ENCODE measurements around the gene CD63.

CD63 gene

DNA sequence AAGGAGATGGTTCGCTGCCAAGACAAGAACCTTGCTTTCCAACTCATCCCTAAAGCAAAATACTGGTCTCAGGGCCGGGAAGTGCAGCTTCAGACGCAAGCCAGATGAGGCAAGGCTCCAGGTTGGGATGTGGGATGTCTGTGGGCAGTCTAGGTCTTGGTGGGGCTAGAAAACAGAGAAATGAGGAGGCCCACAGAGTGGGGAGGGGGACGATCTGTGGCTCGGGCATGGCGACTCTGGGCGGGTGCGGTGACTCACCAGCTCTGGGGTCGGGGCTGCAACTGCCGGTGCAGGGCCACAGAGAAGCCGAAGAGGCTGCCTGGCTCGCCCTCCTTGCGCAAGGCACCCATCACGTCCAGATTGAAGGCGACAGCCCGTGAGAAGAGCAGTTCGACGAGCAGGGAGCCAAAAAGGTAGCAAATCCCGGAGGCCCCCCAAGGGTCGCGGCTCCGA is 21.6 kb downstream of the CD63 start:
- Histone ChIP-seq H3K4me3 (ENCODE audit: low read depth, low read length) (peak overlapping the region; percentile 48), H3K9me3 (ENCODE audit: control insufficient read depth, insufficient read depth, low read depth, low read length) (no peaks in the 10 kb centered on the region), H3K4me1 (ENCODE audit: control insufficient read depth, insufficient read depth, low read length) (no peaks in the 10 kb centered on the region; the same call in 1 of the 2 replicates), H3K36me3 (ENCODE audit: control insufficient read depth in 2 of 2, insufficient read depth in 1 of 2, low read length in 2 of 2) (no peaks in the 10 kb centered on the region), H3K27ac (ENCODE audit: extremely low read depth, low read depth, low read length) (no peak overlapping the region; the same call in 1 of the 2 replicates)
- CTCF ChIA-PET: interaction anchor here (0.6 to 3.5 kb wide), 6 partner anchors 10 to 50 kb away, joined by 3 to 21 read pairs (median 6); partner anchors contain the start of gene RDH5
- POLR2A ChIA-PET: interaction anchor here (0.6 to 2.4 kb wide), 7 partner anchors 13 to 267 kb away, joined by 3 to 12 read pairs (median 3); partner anchors contain the start of genes CD63, ORMDL2, RAB5B and SARNP
- TF ChIP-seq ZNF585B (tag by site-specific recombination; IDR thresholded peaks at IDR 0.05): no peak
- TF ChIP-seq ZNF670 (tag by site-specific recombination; IDR thresholded peaks at IDR 0.05; ENCODE audit: low read depth): no peak
- peak; percentile 40 for TF ChIP-seq SP7 (tag by site-specific recombination; IDR thresholded peaks at IDR 0.05)
- TF ChIP-seq ZNF221 (tag by site-specific recombination; IDR thresholded peaks at IDR 0.05; ENCODE audit: borderline replicate concordance): no peak
- 0 out of 2 replicates have a peak, but pooled peaks have one; percentile 21 for TF ChIP-seq ZNF639 (tag by site-specific recombination; IDR thresholded peaks at IDR 0.05)
- TF ChIP-seq PRDM10 (tag by site-specific recombination; IDR thresholded peaks at IDR 0.05): 0 out of 2 replicates have a peak, but pooled peaks have one; percentile 15
- TF ChIP-seq, protein P1, sequence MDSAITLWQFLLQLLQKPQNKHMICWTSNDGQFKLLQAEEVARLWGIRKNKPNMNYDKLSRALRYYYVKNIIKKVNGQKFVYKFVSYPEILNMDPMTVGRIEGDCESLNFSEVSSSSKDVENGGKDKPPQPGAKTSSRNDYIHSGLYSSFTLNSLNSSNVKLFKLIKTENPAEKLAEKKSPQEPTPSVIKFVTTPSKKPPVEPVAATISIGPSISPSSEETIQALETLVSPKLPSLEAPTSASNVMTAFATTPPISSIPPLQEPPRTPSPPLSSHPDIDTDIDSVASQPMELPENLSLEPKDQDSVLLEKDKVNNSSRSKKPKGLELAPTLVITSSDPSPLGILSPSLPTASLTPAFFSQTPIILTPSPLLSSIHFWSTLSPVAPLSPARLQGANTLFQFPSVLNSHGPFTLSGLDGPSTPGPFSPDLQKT (IDR thresholded peaks at IDR 0.05; ENCODE audit: borderline replicate concordance, low read depth, low read length): no peak
- peak; percentile 45; the same call in 1 of the 2 replicates for TF ChIP-seq ZBTB10 (tag by site-specific recombination; IDR thresholded peaks at IDR 0.05)
- TF ChIP-seq ZNF311 (tag by site-specific recombination; IDR thresholded peaks at IDR 0.05; ENCODE audit: borderline replicate concordance): no peak
- peak; percentile 59; the same call in 1 of the 2 replicates for TF ChIP-seq KLF17 (tag by site-specific recombination; IDR thresholded peaks at IDR 0.05)
- TF ChIP-seq ZBTB17 (tag by site-specific recombination; IDR thresholded peaks at IDR 0.05): peak; percentile 82
- TF ChIP-seq KLF16 (tag by site-specific recombination; IDR thresholded peaks at IDR 0.05): 0 out of 2 replicates have a peak, but pooled peaks have one; percentile 5
- no peak for TF ChIP-seq ZNF157 (tag by site-specific recombination; IDR thresholded peaks at IDR 0.05)
- TF ChIP-seq ZNF324 (tag by site-specific recombination; IDR thresholded peaks at IDR 0.05): no peak
- TF ChIP-seq, protein P2, sequence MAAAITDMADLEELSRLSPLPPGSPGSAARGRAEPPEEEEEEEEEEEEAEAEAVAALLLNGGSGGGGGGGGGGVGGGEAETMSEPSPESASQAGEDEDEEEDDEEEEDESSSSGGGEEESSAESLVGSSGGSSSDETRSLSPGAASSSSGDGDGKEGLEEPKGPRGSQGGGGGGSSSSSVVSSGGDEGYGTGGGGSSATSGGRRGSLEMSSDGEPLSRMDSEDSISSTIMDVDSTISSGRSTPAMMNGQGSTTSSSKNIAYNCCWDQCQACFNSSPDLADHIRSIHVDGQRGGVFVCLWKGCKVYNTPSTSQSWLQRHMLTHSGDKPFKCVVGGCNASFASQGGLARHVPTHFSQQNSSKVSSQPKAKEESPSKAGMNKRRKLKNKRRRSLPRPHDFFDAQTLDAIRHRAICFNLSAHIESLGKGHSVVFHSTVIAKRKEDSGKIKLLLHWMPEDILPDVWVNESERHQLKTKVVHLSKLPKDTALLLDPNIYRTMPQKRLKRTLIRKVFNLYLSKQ (tag by site-specific recombination; IDR thresholded peaks at IDR 0.05; ENCODE audit: borderline replicate concordance): no peak
- TF ChIP-seq OVOL3 (tag by site-specific recombination; IDR thresholded peaks at IDR 0.05): no peak
- no peak for TF ChIP-seq SP2 (tag by site-specific recombination; IDR thresholded peaks at IDR 0.05)
- TF ChIP-seq, protein P3, sequence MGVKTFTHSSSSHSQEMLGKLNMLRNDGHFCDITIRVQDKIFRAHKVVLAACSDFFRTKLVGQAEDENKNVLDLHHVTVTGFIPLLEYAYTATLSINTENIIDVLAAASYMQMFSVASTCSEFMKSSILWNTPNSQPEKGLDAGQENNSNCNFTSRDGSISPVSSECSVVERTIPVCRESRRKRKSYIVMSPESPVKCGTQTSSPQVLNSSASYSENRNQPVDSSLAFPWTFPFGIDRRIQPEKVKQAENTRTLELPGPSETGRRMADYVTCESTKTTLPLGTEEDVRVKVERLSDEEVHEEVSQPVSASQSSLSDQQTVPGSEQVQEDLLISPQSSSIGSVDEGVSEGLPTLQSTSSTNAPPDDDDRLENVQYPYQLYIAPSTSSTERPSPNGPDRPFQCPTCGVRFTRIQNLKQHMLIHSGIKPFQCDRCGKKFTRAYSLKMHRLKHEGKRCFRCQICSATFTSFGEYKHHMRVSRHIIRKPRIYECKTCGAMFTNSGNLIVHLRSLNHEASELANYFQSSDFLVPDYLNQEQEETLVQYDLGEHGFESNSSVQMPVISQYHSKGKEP (tag by site-specific recombination; IDR thresholded peaks at IDR 0.05): no peak
- no peak for TF ChIP-seq ZNF792 (tag by site-specific recombination; IDR thresholded peaks at IDR 0.05)
- no peak for TF ChIP-seq ZNF514 (tag by site-specific recombination; IDR thresholded peaks at IDR 0.05)
- TF ChIP-seq ZSCAN23 (tag by site-specific recombination; IDR thresholded peaks at IDR 0.05): 0 out of 2 replicates have a peak, but pooled peaks have one; percentile 19
- no peak for TF ChIP-seq OSR2 (tag by site-specific recombination; IDR thresholded peaks at IDR 0.05)
- TF ChIP-seq GLIS2 (tag by site-specific recombination; IDR thresholded peaks at IDR 0.05): peak; percentile 40; the same call in 1 of the 2 replicates
- TF ChIP-seq ZBTB48 (tag by site-specific recombination; IDR thresholded peaks at IDR 0.05): peak; percentile 90
- TF ChIP-seq EGR2 (tag by site-specific recombination; IDR thresholded peaks at IDR 0.05; ENCODE audit: low read depth): peak; percentile 70
